GM23248 (cell line): ENCODE results near the gene TRPV2.

Source experiments
- EZH2 ChIP-seq: fragments of 200-600 bp; sonication (generic); IDR thresholded peaks from 2 replicates; pipeline ENCODE4 v1.6.1; 2018; ENCODE audit warnings: antibody characterized with exemption, mild to moderate bottlenecking; ENCODE audit not compliant: insufficient read depth, poor library complexity, severe bottlenecking
- EZH2phosphoT487 ChIP-seq: fragments of 200-600 bp; sonication (generic); IDR thresholded peaks from 2 replicates; pipeline ENCODE4 v1.6.1; 2018; ENCODE audit warnings: antibody characterized with exemption, moderate library complexity, mild to moderate bottlenecking, low read depth; ENCODE audit not compliant: insufficient read depth

DNA sequence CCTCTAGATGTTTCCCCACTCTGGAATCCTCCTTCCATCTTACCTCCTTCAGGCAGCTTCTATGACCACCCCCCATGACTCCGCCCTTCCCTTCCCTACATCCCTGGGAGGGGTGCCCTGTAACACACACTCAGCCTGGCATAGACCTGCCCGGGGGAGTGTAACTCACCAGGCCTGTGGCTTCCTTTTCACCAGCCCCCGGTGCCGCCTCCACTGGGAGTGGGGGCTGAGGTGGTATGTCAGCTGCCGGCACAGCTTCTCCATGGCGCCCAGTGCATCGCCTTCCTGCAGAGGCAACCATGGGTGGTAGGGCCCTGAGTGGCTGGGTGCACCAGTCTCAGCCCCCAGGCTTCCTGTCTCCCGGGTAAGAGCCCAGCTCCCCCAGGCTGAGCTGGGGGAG, 32.3 kb downstream of the TRPV2 start:
- TF ChIP-seq EZH2 (no peak), EZH2phosphoT487 (no peak)
